HUES64 (cell line): ENCODE measurements around the gene RAVER1.

Source experiments
- H3K27ac ChIP-seq: 2 replicates; pipeline ENCODE4 v1.7.0; 2013; ENCODE audit warnings: low read depth, low read length, inconsistent platforms
- H3K27me3 ChIP-seq: 2 replicates; pipeline ENCODE4 v1.6.1; 2013; ENCODE audit warnings: mild to moderate bottlenecking, low read length; ENCODE audit not compliant: insufficient read depth
- H3K36me3 ChIP-seq: 2 replicates; pipeline ENCODE4 v1.6.1; 2013; ENCODE audit warnings: mild to moderate bottlenecking, low read length; ENCODE audit not compliant: insufficient read depth
- H3K4me1 ChIP-seq: 2 replicates; pipeline ENCODE4 v1.6.1; 2013; ENCODE audit warnings: mild to moderate bottlenecking, low read length, moderate library complexity; ENCODE audit not compliant: insufficient read depth
- H3K4me3 ChIP-seq: 2 replicates; pipeline ENCODE4 v1.5.1; 2013; ENCODE audit warnings: mild to moderate bottlenecking, low read length, moderate library complexity
- H3K9ac ChIP-seq: 2 replicates; pipeline ENCODE4 v1.6.1; 2013; ENCODE audit warnings: mild to moderate bottlenecking, low read depth, low read length
- H3K9me3 ChIP-seq: 2 replicates; pipeline ENCODE4 v1.6.1; 2013; ENCODE audit warnings: low read depth, low read length; ENCODE audit not compliant: insufficient read depth
- WGBS: fragments of 150-250, 120-280 bp; methylation state at CpG from one replicate; pipeline ENCODE4 v1.1.7; 2013; ENCODE audit warnings: missing lambda C conversion rate; 5-methylcytosine and 5-hydroxymethylcytosine counted together

Gene RAVER1

DNA sequence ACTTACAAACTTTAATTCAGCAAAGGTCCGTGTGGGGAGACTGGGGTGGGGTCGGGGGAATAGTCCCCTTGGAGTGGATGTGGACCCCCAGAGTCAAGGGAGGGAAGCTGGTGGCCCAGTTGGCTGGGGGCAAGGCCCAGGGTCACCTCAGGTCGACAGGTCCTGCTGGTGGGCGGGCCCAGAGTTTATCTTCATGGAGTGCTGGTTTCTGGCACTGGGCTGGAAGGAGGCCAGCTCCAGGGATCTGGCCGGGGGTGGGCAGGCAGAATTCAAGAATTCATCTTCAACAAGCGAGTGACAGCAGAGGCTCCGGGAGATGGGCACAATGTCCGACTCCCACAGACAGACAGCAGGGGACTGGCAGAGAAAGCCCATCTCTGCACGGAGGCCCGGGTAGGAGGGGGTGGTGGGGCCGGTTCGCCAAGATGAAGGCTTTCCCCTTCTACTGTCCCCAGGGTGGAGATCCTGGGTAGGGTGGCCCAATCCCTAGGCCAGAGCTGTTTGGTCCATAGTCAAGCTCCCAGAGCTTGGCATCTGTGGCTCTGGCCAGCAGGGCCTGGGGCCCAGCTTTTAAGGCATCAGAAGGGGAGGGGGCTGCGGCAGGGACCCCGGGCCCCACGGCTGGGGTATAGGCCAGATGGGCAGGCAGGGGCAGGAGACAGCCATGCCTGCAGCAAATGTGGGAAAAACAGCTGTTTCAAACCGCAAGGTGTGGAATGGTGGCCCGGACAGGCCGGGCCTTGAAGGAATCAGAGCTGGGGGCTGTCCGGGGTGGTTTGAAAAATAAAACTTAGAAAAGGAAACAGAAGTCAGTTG lies 16.9 kb downstream of the RAVER1 start:
- H3K9ac ChIP-seq: no peak overlapping the region

DNA sequence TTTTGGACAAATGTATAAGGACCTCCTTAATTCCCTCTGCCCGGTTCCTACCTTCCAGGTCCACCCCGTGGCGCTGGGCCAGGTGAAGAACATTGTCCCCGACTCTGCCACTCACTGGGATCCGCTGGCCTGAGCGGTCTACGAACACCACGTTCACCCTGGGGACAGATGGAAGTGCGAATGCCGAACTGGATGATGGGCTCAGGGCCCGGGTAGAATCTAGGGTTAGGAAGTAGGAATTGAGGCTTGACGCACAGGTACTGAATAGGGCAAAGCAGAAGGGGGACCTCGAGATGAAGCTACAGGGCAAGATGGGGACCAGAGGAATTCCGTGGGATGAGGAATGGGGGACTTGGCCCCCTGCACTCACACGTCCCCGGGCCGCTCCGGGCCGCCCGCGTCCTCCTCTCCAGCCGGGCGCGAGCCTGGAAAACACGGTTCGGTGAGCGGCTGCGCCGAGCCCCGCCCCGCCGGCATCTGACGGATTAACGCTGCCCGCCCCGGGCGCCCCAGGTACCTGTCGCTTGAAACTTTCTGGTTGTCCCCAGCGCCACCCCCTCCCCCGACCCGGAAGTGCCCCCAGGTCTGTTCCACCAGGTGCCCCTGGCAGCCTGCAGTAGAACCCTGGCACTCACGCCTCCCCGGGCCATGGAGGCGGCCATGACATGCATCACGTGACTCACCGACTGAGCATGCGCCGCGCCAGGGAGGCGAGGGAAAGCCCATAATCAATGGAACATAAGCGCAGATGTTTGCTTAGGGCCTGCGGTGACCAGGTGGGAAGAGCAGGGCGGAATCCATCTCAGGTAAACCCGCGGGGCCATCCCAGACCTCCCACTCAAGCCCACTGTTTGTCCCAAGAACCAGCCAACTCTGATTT lies 17.8 kb downstream of the RAVER1 start, which contains the start of gene FDX2:
TSS of gene FDX2 (minus strand) at position 681 of the 880 bp plus-strand sequence. CDS start at position 662, 19 bp downstream.
- Histone ChIP-seq H3K36me3 (peaks cover 32% of the 10 kb centered on the region), H3K27me3 (no peaks in the 10 kb centered on the region), H3K4me1 (peaks cover 6% of the 10 kb centered on the region; the same call in 1 of the 2 replicates), H3K4me3 (peak within 1 kb of the TSS; percentile 75), H3K9me3 (no peaks in the 10 kb centered on the region), H3K27ac (peak within 1 kb of the TSS; percentile 71; the same call in 1 of the 2 replicates), H3K9ac (peak within 1 kb of the TSS; percentile 74)
- 2% methylated on average over 55 of the region's 55 CpGs for WGBS

More for the DNA sequence above, 16.9 kb downstream of the RAVER1 start:
- Histone ChIP-seq H3K4me1 (peaks cover 6% of the 10 kb centered on the region; the same call in 1 of the 2 replicates), H3K36me3 (peaks cover 40% of the 10 kb centered on the region), H3K27me3 (no peaks in the 10 kb centered on the region), H3K27ac (peak overlapping the region; percentile 71; the same call in 1 of the 2 replicates), H3K9me3 (no peaks in the 10 kb centered on the region), H3K4me3 (peak overlapping the region; percentile 75; the same call in 1 of the 2 replicates)
- 86% methylated on average over 19 of the region's 19 CpGs for WGBS

GRCh38 chr19:10309423-10309822 lies 23.9 kb downstream of the RAVER1 start, which contains the start of gene ZGLP1:
TSS of gene ZGLP1 (minus strand) at chr19:10309815.
- no peak within 1 kb of the TSS for H3K27ac ChIP-seq
- no peaks in the 10 kb centered on the region for H3K4me1 ChIP-seq
- H3K27me3 ChIP-seq: no peaks in the 10 kb centered on the region
- WGBS: 94% methylated on average over 24 of the region's 24 CpGs
- H3K4me3 ChIP-seq: no peak within 1 kb of the TSS
- H3K9ac ChIP-seq: no peak within 1 kb of the TSS
- no peaks in the 10 kb centered on the region for H3K9me3 ChIP-seq
- H3K36me3 ChIP-seq: peaks cover 12% of the 10 kb centered on the region

DNA sequence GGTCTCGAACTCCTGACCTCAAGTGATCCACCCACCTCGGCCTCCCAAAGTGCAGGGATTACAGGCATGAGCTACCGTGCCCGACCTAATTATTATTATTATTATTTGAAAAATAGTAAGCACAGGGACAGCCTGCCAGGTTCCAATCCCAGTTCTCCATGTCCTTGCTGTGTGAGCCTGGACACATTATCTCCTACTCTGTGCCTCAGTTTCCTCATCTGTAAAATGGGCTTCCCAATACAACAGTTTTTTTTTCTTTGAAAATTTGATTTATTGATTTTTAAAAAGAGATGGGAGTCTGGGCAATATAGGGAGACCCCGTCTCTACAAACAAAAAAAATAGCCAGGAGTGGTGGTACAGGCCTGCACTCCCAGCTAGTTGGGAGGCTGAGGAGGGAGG lies 27.0 kb downstream of the RAVER1 start:
- Histone ChIP-seq H3K36me3 (peaks cover 15% of the 10 kb centered on the region), H3K9me3 (no peaks in the 10 kb centered on the region), H3K4me3 (no peak overlapping the region), H3K4me1 (no peaks in the 10 kb centered on the region), H3K9ac (no peak overlapping the region), H3K27me3 (no peaks in the 10 kb centered on the region), H3K27ac (no peak overlapping the region)
- 92% methylated on average over 2 of the region's 5 CpGs for WGBS

- 92% methylated on average over 17 of the region's 17 CpGs for WGBS
- Histone ChIP-seq H3K36me3 (peaks cover 14% of the 10 kb centered on the region), H3K27ac (no peak overlapping the region), H3K27me3 (no peaks in the 10 kb centered on the region), H3K4me3 (no peak overlapping the region), H3K4me1 (no peaks in the 10 kb centered on the region), H3K9ac (no peak overlapping the region), H3K9me3 (no peaks in the 10 kb centered on the region)
Measured at GRCh38 chr19:10305139-10305806, 28.1 kb downstream of the RAVER1 start.

GRCh38 chr19:10299545-10300458 lies 33.5 kb downstream of the RAVER1 start:
- H3K9ac ChIP-seq: no peak overlapping the region
- H3K27me3 ChIP-seq: peaks cover 39% of the 10 kb centered on the region
- H3K4me3 ChIP-seq: no peak overlapping the region
- H3K36me3 ChIP-seq: peaks cover 7% of the 10 kb centered on the region; the same call in 1 of the 2 replicates
- H3K4me1 ChIP-seq: no peaks in the 10 kb centered on the region; the same call in 1 of the 2 replicates
- 79% methylated on average over 14 of the region's 14 CpGs for WGBS
- no peak overlapping the region for H3K27ac ChIP-seq
- no peaks in the 10 kb centered on the region for H3K9me3 ChIP-seq

GRCh38 chr19:10295847-10296591 lies 37.3 kb downstream of the RAVER1 start:
- Histone ChIP-seq H3K36me3 (no peaks in the 10 kb centered on the region), H3K9ac (no peak overlapping the region), H3K27ac (no peak overlapping the region), H3K4me3 (peak overlapping the region; percentile 35), H3K4me1 (no peaks in the 10 kb centered on the region; the same call in 1 of the 2 replicates), H3K9me3 (no peaks in the 10 kb centered on the region), H3K27me3 (peaks cover 76% of the 10 kb centered on the region)
- WGBS: 2% methylated on average over 58 of the region's 58 CpGs

- Histone ChIP-seq H3K36me3 (no peaks in the 10 kb centered on the region), H3K27me3 (peaks cover 83% of the 10 kb centered on the region), H3K27ac (no peak overlapping the region), H3K4me3 (peak overlapping the region; percentile 35), H3K9me3 (no peaks in the 10 kb centered on the region), H3K4me1 (no peaks in the 10 kb centered on the region; the same call in 1 of the 2 replicates), H3K9ac (no peak overlapping the region)
- 7% methylated on average over 48 of the region's 48 CpGs for WGBS
Measured at GRCh38 chr19:10295305-10295846, 38.0 kb downstream of the RAVER1 start.

GRCh38 chr19:10294368-10294697 lies 39.0 kb downstream of the RAVER1 start:
- Histone ChIP-seq H3K27ac (no peak overlapping the region), H3K9me3 (no peaks in the 10 kb centered on the region), H3K27me3 (peaks cover 86% of the 10 kb centered on the region), H3K9ac (no peak overlapping the region), H3K4me1 (no peaks in the 10 kb centered on the region; the same call in 1 of the 2 replicates), H3K4me3 (no peak overlapping the region), H3K36me3 (no peaks in the 10 kb centered on the region)
- 9% methylated on average over 25 of the region's 25 CpGs for WGBS
